GM19240 (cell line): Measurements from ENCODE around the gene SYT17.

ENCODE experiments used
- DNase-seq: peaks from one replicate; pipeline ENCODE4 v3.0.0; 2011; ENCODE audit warnings: low spot score; ENCODE audit not compliant: insufficient read length

Gene SYT17

GRCh38 chr16:19294156-19294649 is 126.2 kb downstream of the SYT17 start:
- DNase-seq: peak; percentile 35

GRCh38 chr16:19295393-19295792 is 127.4 kb downstream of the SYT17 start:
- DNase-seq: no peak

- DNase-seq: no peak
Measured at GRCh38 chr16:19297454-19297853, 129.4 kb downstream of the SYT17 start.

- DNase-seq: no peak
Measured at GRCh38 chr16:19299565-19299964, 131.5 kb downstream of the SYT17 start.

- DNase-seq: no peak
Measured at GRCh38 chr16:19301931-19302330, 133.9 kb downstream of the SYT17 start.

- no peak for DNase-seq
Measured at GRCh38 chr16:19304750-19305149, 136.7 kb downstream of the SYT17 start.

- no peak for DNase-seq
Measured at GRCh38 chr16:19305443-19305842, 137.4 kb downstream of the SYT17 start.

GRCh38 chr16:19307587-19308241 is 139.7 kb downstream of the SYT17 start:
- no peak for DNase-seq

GRCh38 chr16:19308392-19308791 is 140.4 kb downstream of the SYT17 start:
- DNase-seq: no peak

- DNase-seq: no peak
Measured at GRCh38 chr16:19309178-19309577, 141.1 kb downstream of the SYT17 start.

GRCh38 chr16:19314718-19315425 is 146.8 kb downstream of the SYT17 start:
- no peak for DNase-seq

GRCh38 chr16:19315889-19316433 is 147.9 kb downstream of the SYT17 start:
- DNase-seq: no peak

GRCh38 chr16:19316846-19317245 is 148.8 kb downstream of the SYT17 start:
- no peak for DNase-seq
